ENCODE measurements around the gene OTP.

Gene OTP

DNA sequence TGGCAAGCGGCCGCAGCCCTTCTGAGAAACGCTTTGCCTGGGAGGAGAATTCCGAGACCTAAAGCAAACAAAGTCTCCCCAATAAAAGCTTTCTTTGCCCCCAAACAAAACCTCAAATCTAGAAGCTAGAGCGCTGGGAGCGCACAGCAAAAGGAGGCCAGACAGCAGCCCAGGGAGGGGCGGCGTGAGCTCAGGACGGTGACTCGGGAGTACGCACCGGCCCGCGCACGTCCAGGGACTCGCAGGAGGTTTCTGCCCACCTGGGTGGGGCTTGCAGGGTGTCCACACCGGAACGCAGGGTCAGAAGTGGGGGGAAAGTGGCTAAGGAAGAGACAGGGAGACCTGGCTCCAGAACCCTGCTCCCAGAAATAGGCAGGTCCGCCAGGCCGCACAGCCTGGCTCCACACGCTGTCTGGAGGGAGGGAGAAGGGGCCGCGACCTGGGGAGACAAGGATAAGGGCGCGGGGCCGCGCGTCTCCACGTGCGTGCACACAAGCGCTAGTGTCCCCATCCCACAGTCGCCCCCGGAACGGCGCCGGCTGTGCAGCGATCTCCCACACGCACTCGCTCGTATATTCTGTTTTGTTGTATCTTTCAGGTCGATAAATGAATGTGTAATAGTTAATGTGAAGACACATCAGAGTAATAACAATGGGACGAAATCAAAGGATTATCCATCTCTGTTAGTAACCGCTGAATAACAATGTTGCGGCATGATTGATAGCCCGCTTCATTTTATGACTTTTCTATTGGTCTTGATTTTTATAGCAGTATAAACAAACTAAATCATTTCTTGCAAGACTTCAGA, 2.3 kb upstream of the OTP start:
- no peak for DNase-seq (ENCODE audit: low read depth)

DNA sequence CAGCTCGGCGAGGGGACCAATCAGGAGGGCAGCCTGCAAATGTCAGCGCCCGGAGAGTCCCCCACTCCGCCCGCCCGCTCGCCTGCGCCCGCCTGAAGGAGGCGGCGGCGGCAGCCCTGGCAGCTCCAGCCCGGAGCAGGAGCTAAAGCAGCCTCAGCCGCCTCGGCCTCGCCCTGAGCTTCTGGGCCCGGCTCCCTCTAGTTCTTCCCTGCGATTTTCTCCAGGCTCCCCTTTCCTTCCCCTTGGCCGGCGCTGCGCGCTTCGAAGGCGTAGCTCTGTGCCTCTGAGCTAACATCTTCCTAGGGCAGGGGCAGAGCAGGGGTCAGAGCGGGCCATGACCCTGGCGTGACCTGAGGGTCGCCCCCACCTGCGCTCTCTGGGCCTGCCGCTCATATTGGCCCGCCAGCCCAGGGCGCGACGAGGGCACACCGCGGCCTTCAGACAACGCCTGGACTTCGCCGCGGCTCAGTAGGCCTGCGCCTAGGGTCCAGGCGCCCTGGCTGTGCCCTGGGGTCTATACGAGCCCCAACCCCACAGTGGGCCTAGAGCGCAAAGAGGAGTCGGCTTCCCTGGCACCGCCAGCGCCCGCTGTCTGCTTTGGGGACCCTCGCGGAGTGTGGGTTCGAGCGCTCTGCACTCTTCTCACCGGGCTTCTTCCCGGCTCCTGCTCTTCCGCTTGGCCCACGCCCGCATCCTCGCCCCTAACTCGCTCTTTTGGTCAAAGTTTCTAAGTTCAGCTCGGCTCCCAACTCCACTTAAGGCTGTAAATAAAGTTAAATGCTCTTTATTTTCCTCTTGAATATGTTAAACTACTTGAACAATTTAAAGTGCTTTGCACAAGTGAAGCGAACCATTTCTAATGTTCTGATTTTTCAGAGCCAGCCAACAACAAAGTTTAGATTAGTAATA, 504 bp upstream of the OTP start:
- no peak for DNase-seq (ENCODE audit: low read depth)

DNA sequence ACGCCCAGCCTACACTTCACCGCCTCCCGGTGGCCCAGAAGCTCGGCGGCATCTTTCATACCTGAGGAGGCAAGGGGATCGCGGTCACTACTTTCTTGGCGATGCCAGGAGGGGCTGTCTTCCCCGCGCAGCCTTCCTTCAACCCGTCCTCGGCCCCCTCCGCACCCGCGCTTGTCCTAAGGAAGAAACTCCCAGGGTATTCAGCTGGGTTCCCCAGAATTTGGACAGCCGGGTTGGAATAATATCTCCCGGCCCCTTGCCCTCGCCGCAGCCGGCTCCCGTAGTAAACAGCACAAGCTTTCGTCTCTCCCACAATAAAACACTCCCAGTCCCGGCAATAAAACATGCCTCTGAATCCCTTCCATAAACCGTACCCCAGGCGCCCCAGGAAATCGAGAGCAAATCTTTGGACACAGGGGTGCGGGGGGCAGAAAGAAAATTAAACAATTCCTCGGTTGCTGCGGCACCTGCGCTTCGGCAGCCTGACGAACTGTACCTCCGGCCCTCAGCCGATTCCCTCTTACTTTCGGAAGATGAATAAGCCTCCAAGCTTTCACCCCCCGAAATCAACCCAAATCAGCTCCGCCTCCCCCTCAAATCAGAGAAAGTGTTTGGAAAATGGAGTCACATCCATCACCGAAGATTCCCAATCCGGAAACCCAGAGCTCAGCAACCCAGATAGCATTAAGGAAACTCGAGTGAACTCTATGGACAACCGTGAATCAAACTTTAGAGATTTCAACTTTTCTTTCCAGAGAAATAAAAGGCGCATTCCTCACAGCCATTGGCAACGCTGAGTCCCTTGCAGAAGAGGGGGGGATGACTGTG, 1.1 kb downstream of the OTP start:
- no peak for DNase-seq (ENCODE audit: low read depth)

DNA sequence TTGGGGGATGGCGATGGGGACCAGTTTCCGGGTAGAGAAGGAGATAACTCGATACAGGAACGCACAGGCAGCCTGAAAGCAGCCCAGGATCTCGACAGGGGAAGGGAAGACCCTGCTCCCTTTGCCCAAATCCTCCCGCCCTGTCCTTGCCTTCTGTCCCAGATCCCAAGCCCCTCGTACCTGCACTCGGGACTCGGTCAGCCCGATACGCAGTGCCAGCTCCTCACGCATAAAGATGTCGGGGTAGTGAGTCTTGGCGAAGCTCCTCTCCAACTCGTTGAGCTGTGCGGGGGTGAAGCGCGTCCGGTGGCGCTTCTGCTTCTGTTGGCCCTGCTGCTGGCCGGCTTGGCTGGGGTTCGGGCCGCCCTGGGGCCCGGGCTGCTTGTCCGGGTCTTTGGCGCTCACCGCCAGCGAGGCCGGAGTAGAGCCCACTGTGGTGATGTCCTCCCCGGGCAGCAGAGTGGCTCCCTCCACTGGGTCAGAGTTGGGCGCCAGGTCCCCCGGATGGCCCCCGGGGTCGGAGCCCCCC, 1.8 kb downstream of the OTP start:
- DNase-seq (ENCODE audit: low read depth), result no peak

DNA sequence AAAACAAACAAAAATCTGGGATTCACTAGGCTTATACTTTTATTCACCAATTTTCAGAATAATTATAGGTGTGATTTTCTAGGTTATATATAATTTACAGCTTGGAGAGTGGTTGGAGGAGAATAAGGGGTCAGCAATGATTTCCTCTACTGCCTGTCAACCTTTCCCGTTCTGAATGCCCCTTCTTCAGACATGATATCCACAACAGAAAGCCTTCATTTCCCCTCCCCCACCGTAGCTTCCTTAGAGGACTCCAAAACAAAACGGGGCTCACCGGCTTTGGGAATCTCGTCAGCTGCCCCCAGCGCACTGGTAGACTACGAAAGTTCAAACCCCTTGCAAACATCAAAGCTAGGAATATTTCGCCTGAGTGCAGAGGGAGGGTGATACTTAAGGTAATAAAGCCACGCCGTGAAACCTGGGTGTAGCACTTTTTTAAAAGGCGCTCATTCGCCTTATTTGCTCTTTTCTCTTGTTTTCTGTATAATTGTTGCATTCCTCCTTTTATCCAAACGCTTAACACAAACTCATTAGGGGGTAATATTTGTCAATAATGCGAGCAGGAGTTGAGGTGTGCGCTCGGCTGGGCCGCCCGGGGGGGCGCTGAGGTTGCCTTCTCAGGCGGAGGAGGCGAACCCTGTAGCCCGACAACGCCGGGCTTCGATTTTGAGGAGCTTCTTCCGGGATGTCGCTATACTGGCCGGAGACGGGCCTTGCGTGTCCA, 2.4 kb downstream of the OTP start:
- DNase-seq (ENCODE audit: low read depth), result no peak

DNA sequence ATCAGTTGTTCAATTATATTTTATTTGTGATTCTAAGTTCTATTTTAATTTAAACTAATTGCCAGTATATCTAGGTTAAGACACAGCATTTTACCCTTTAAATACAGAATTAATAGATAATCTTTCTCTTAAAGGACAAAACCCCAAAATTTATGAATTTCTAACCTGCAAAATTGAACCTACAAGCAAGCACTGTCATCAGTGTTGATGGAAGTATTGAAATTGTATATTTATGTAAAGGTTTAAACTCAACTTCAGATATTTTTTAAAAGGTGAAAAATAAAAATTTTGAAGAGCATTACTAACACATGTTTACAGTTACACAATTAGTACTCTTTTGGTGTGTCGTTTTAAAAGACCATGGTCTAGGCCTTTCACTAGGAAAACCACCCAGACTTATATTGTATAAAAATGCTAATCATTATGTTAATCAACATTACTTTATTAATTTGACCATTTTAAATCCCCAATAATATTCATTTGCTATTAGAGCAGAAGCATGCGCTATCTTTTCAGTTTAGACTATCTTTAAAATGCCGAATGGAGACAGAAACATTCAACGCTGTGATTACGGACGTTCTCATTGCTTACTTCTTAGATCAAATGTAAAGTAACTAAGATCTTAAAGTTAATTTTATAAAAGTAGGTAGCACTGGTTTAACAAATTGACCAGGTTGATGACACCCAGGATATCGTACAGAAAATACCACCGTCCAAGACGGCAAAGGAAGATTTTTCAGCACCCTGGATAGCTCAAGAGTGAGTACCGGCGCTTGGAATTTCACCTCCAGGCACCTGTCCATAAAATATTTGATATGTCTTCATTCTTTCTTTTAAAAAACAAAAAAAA, 3.2 kb downstream of the OTP start:
- DNase-seq (ENCODE audit: low read depth), result no peak

DNA sequence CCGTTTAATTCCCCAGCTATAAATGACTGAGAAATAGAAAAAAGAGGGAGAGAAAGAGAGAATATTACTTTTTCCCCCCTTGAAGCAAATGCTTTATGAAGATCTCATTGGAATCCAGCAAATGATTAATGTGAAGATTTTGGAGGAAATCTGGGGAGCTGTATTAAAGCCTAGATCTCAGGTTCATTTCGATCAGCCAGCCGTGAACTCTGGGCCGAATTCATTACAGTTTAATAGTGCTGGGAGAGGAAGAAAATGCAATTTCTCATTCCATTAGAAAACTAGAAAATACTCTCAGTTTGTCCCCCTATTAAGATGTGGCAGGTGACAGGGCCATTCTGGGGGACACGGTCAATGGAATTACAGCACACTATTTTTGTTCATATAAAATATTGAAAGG, 4.8 kb downstream of the OTP start:
- DNase-seq (ENCODE audit: low read depth), result no peak

DNA sequence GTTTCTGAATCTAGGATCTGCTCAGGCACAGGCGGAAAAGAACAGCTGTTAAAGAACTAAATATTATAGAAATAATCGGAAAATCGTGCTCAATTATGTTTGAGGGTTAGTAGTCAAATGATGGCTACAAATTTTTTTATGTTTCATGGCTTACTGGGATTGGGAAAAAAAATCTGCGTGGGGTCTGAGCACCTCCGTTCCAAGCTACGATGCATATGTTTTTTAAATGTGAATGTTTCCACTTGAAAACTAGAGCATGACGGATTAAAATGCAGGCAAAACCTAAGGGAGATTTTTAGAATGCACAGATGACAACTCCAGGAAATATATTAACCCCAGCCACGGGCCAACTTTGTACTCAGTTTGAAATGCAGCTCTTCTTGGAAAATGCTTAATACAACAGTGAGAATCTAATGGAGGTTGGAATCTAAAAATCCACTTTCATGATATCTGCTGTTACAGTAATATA, 5.3 kb downstream of the OTP start:
- DNase-seq (ENCODE audit: low read depth), result no peak

DNA sequence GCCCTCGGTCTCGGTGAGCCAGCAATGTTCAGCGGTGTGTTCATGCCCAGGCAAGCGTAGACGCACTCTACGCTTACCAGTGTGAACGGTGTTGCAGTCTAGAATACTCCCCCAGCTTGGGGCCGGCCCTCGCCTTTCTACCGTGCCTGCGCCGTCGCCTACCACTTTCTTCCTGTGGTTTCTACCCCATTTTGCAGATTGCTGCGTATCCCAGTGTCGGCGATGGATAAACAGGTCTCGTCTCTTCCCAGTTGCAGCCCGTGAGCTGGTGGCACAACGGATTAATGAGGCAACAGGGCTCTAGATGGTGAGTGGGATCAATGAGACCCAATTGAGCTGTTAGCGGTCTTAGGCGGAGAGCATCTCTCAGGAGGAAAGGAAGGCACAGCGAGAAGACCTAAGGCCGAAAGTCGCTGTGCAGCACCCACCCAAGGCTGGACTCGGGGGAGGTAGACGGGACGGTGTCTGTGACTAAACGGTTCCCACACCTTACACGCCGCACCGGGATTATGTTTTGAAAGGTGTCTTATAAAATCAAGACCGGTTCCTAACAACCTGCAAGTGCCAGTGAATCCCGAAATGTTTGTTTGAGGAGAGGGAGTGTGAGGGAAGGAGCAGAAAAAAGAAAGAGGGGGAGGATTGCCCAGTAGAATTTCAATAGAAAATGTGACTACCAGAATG, 5.8 kb downstream of the OTP start:
- DNase-seq (ENCODE audit: low read depth), result no peak

DNA sequence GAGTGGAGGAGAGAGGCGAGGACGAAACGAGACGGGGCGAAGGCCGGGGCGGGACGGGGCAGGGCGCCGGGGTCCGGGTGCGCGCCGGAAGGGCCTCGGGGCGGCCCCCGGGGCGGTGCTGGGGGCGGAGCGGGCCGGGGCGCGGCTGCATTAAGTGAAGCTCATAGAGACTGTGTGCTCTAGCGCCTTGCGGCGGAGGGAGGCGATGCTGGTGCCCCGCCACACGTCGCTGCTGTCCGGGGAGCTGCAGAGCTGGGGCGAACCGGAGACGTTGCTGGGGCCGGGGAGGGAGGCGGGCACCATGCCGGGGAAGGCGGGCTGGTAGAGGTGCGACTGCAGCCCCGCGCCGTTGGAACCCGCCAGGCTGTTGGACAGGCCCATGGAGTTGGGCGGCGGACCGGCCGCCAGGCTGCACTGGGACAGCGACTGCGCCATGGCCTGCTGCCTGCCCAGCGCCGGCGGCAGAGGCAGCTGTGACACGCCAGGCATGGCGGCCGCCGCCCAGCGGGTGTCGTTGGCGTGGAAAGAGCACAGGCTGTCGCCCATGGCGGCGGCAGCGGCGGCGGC, 8.3 kb downstream of the OTP start:
- DNase-seq (ENCODE audit: low read depth), result no peak

DNA sequence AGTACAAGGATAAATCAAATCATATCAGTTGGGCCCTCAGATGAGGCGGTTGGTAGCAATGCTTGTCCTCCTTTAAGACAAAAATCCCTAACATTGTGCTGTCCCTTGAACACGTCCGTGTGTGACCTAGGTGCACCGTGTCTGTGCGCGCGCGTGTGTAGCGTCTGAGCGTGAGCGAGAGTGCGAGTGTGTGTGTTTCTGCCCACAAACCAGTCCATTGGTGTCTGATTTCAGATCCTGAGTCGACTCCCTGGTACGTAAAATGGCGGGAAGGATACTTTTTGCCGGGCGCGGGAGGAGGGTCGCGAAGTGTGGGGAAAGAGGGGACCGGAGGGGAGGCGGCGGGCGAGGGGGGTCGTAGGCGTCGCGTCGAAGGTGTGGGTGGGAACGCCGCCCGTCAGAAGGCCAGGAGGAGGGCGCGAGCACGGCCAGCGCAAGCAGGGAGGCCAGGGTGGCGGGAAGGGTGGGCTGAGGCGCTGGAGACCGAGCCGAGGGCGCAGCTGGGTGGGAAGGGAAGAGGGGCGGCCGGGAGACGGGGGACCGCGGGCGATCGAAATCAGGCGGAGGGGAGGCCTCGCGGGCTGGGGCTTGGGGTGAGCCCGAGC, 8.9 kb downstream of the OTP start:
- DNase-seq (ENCODE audit: low read depth), result no peak

DNA sequence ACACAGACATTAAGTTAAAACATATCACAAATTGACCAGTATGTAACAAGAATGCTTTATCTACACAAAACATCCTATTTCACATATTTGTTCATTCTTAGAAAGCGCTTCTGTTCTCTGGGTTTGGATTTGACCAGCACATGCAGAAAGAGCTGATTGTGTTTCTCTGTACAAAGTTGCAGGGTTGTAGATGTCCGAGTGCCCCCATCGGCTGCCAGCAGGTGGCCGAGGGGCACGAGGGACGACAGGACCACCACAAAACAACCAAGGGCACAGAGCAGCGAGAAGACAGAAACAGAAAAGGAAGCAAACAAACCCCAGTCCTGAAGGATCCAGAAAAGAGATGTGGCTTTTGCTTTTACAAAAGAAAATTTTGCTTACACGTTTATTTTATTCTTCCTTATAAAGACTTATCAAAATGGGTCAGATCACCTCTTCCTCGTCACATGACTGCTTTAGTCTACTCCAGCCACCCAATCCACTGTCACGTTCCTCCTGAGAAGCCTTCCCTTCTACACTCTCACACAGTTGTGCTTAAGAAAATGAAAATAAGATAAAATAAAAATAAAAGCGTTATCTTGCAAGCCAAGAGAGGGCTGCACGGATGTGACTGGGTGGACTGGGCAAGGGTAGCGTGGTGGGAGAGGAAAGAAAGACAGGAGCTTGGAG, 9.5 kb downstream of the OTP start:
- DNase-seq (ENCODE audit: low read depth), result no peak

DNA sequence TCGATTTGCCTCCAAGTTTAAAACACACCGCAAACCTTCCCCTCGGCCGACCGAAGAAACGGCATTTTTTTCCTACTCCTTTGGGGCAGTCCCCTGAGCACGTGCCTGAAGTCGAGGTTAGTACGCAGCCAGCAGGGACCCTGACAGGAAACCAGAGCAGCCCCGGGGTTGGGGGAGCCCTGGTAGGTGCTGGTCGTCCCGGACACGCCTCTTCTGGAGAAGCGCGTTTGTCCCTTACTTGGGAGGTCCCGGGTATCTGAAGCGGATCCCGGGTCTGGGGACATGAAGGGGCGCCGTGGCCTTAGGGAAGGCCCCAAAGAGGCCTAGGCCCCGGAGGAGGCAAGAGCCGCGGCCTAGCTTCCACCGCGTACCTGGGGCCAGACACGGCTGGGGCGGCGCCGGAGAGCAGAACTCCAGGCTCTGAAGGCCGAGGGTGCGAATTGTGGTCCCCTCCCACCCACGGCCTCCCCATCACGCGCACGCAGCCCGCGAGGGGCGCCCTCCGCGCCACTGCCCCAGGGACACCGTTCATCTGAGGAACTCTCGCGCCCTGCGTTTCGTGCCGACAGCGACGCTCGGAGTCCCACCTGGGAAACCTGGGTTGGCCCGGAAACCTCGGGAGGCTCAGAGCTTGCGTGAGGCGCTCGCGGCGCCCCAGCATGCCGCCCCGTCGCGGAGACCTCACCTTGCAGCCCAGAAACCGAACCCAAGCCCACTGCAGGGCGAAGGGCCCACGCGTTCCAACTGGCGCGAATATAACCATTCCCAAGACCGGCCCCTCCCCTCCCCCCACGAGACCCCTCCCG, 10.4 kb downstream of the OTP start:
- no peak for DNase-seq (ENCODE audit: low read depth)

DNA sequence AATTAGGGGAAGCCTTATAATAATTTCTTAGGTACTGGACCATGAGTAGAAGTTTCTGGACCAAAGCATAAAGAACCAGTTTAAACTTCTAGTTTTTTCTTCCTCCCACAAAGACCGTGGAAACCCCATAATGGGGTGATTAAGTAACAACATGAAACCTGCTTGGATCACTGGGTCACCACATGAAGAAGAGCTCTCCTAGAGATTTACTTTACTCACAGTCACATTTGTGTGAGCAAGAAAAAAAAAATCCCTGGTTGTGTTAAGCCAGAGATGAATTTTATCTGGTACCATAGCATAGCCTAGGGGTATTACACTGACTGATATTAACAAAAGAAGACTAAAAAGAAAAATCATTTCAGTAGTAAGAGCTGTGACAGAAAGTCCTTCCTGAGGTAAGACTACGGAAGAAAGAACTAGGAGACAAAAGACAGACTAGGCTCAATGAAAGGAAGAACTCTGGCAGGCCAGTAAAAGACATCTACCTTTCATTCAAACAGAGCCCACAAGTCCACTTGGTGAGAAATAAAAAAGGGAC, 15.2 kb downstream of the OTP start:
- DNase-seq (ENCODE audit: low read depth), result no peak

DNA sequence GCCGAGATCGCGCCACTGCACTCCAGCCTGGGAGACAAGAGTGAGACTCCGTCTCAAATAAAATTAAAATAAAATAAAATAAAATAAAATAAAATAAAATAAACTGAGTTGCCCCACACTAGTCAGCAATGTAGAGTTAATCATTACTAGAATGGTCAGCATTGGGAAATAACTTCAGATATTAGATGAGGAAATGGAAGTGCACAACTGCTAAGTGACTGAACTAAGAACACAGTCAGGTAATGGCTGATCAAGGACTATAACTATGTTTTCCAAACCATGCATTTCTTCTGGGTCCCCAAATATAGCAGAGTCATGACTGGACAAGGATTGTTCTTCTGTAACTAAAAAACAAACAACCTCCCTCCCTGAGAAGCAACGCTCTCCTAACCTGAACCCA, 17.1 kb downstream of the OTP start:
- no peak for DNase-seq (ENCODE audit: low read depth)

DNA sequence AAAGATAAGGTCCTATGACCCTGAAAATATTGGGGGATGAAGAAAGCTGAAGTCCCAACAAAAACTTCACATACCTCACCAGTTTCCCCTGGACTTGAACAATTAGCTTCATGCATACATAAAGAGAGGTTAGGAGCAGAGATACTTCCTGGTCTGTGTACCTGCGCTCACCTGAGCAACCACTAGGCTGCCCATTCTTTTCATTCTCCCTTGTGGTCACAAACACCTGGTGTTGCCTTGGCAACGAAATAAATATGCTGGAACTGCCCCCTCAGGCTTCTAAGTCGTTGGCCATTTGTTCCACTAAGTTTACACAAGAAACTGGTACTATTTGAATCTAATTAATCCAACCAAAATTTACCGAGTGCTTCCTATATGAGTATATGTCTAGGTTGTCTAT, 18.1 kb downstream of the OTP start:
- no peak for DNase-seq (ENCODE audit: low read depth)

DNA sequence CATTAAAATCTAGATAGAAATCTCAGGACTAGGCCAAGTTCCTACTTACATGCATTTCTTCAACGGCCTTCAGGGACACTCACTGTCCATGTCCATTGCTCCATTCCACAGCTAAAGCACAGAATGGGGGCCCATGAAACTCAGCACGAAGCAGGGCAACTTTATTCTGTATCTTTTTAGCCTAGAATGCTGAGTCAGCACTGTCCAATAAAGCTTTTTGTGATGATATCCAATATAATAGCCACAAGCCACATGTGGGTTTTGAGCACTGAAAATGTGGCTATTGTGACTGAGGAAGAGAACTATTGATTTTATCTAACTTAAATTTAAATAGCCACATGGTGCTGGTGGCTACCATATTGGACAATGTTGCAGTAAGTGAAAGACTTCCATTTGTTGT, 21.6 kb downstream of the OTP start:
- DNase-seq (ENCODE audit: low read depth), result no peak

Measured in stimulated activated CD8-positive, alpha-beta memory T cell treated with anti-CD3 and anti-CD28 coated beads, Interleukin-12 subunit alpha, Interleukin-12 subunit beta, amount 100 ng/mL, for 1 hour (primary cell).